Measurements from ENCODE around the gene PRR30. TPM values are rescaled to one million over a fixed set of nuclear protein-coding genes. Genes with fewer than 3 reads are reported as not detected.

PRR30 gene
- total RNA-seq, 1 experiment from 2014 or later, result not detected

GRCh38 chr2:27102329-27102728, 36.9 kb downstream of the PRR30 start:
- Histone ChIP-seq H3K36me3 (ENCODE audit: control insufficient read depth in 1 of 2, insufficient read depth in 2 of 2, low read length in 2 of 2) (no peaks in the 10 kb centered on the region), H3K9me3 (ENCODE audit: control insufficient read depth in 1 of 2, insufficient read depth in 1 of 2, low read depth in 1 of 2, low read length in 2 of 2) (no peaks in the 10 kb centered on the region), H3K4me3 (replicated peaks in 1 of 2; ENCODE audit: low read depth in 1 of 2, low read length in 2 of 2) (no peak overlapping the region), H3K4me2 (ENCODE audit: low read length) (no peak overlapping the region), H3K4me1 (ENCODE audit: control insufficient read depth in 1 of 2, insufficient read depth in 2 of 2, low read length in 2 of 2) (no peaks in the 10 kb centered on the region), H3K27me3 (ENCODE audit: insufficient read depth, low read length) (no peaks in the 10 kb centered on the region), H2AFZ (ENCODE audit: low read depth, low read length, poor library complexity, severe bottlenecking) (no peak overlapping the region), H3K9me2 (ENCODE audit: insufficient read depth) (no peaks in the 10 kb centered on the region), H3K79me2 (ENCODE audit: insufficient read depth, low read length) (no peaks in the 10 kb centered on the region), H4K20me1 (ENCODE audit: insufficient read depth) (no peaks in the 10 kb centered on the region), H3K27ac (ENCODE audit: low read depth, low read length) (no peak overlapping the region), H3K9ac (ENCODE audit: low read length) (no peak overlapping the region)
- CTCF ChIA-PET, result interaction anchor here (1.3 to 1.7 kb wide), 2 partner anchors 177 to 201 kb away, joined by 3 to 6 read pairs; no protein-coding TSS in a partner anchor
- POLR2A ChIA-PET, result no interaction called here
- BruUV-seq (replicated peaks), result no TSS peak
- no peak for DNase-seq (ENCODE audit: low read depth, low spot score)
- TF ChIP-seq POLR2AphosphoS5 (IDR thresholded peaks at IDR 0.05; ENCODE audit: low read depth, low read length) (no peak), EGR1 (IDR thresholded peaks at IDR 0.05; ENCODE audit: low read depth) (no peak)
- intact Hi-C loops (cut with micrococcal nuclease), result no loop called here
- no peak for ATAC-seq
- RAD21 ChIA-PET (ENCODE audit: low non-redundant PET in 1 of 2, low total read pairs in 2 of 2, uncharacterized antibody in 2 of 2, unreplicated experiment in 2 of 2), result no interaction called here

GRCh38 chr2:27100036-27100435, 39.2 kb downstream of the PRR30 start:
- no peak for ATAC-seq
- intact Hi-C loops (cut with micrococcal nuclease), result no loop called here
- CTCF ChIA-PET, result interaction anchor here (0.9 to 1.5 kb wide), 9 partner anchors 11 to 254 kb away, joined by 3 to 6 read pairs (median 4); partner anchors contain the start of genes KHK and TRIM54
- Histone ChIP-seq H3K9me3 (ENCODE audit: control insufficient read depth in 1 of 2, insufficient read depth in 1 of 2, low read depth in 1 of 2, low read length in 2 of 2) (no peaks in the 10 kb centered on the region), H3K27ac (ENCODE audit: low read depth, low read length) (no peak overlapping the region), H3K36me3 (ENCODE audit: control insufficient read depth in 1 of 2, insufficient read depth in 2 of 2, low read length in 2 of 2) (no peaks in the 10 kb centered on the region), H3K9me2 (ENCODE audit: insufficient read depth) (no peaks in the 10 kb centered on the region), H2AFZ (ENCODE audit: low read depth, low read length, poor library complexity, severe bottlenecking) (no peak overlapping the region), H3K4me2 (ENCODE audit: low read length) (no peak overlapping the region), H3K9ac (ENCODE audit: low read length) (no peak overlapping the region), H3K79me2 (ENCODE audit: insufficient read depth, low read length) (no peaks in the 10 kb centered on the region), H3K4me3 (replicated peaks in 1 of 2; ENCODE audit: low read depth in 1 of 2, low read length in 2 of 2) (no peak overlapping the region), H4K20me1 (ENCODE audit: insufficient read depth) (no peaks in the 10 kb centered on the region), H3K4me1 (ENCODE audit: control insufficient read depth in 1 of 2, insufficient read depth in 2 of 2, low read length in 2 of 2) (peaks cover 0 to 9% of the 10 kb centered on the region in 2 experiments; a peak in 1 of 4 replicates), H3K27me3 (ENCODE audit: insufficient read depth, low read length) (no peaks in the 10 kb centered on the region)
- no peak for DNase-seq (ENCODE audit: low read depth, low spot score)
- RAD21 ChIA-PET (ENCODE audit: low non-redundant PET in 1 of 2, low total read pairs in 2 of 2, uncharacterized antibody in 2 of 2, unreplicated experiment in 2 of 2), result no interaction called here
- BruUV-seq (replicated peaks), result no TSS peak
- POLR2A ChIA-PET, result no interaction called here
- TF ChIP-seq SRF (IDR thresholded peaks at IDR 0.05; ENCODE audit: low read depth), result no peak
- TF ChIP-seq CEBPB (IDR thresholded peaks at IDR 0.05; ENCODE audit: low read depth), result no peak
- no peak for TF ChIP-seq EGR1 (IDR thresholded peaks at IDR 0.05; ENCODE audit: low read depth)
- no peak for TF ChIP-seq JUND (IDR thresholded peaks at IDR 0.05)
- no peak for TF ChIP-seq POLR2A (IDR thresholded peaks at IDR 0.05; ENCODE audit: borderline replicate concordance, extremely low read depth, insufficient read depth, insufficient read length)
- no peak for TF ChIP-seq ZNF274 (IDR thresholded peaks at IDR 0.05; ENCODE audit: low read depth, low read length)
- TF ChIP-seq RAD21 (IDR thresholded peaks at IDR 0.05; ENCODE audit: low read depth), result peak; percentile 23; the same call in 1 of the 2 replicates

Data from HCT116 (cell line).